Ascending aorta (tissue), 2 donors: Measurements from ENCODE around the gene CARMIL1. TPM values are rescaled to one million over a fixed set of nuclear protein-coding genes. Genes with fewer than 3 reads are reported as not detected.
"Not testable (repeated sequence)": the region's sequence is repeated elsewhere in the genome, so short reads cannot be mapped to it uniquely, and the experiment has no call there.

Experiments
- DNase-seq, 2 donors: peaks; one replicate each; pipeline ENCODE4 v3.0.0-alpha.2; 2019; ENCODE audit warnings: low spot score in 2 of 2
- H3K27ac ChIP-seq, 2 donors: fragments of 200-600 bp; sonication (generic); one replicate each; pipeline ENCODE4 v1.5.1; 2016 to 2017; ENCODE audit warnings: mild to moderate bottlenecking in 1 of 2
- H3K27me3 ChIP-seq: fragments of 200-600 bp; sonication (generic); one replicate; pipeline ENCODE4 v1.5.1; 2017
- H3K36me3 ChIP-seq, 2 donors: fragments of 200-600 bp; sonication (generic); one replicate each; pipeline ENCODE4 v1.5.1; 2016
- H3K4me1 ChIP-seq, 2 donors: fragments of 200-600 bp; sonication (generic); one replicate each; pipeline ENCODE4 v1.5.1; 2016 to 2017; ENCODE audit warnings: mild to moderate bottlenecking in 1 of 2
- H3K4me3 ChIP-seq, 2 donors: fragments of 200-600 bp; sonication (generic); one replicate each; pipeline ENCODE4 v1.5.1; 2016 to 2017; ENCODE audit warnings: mild to moderate bottlenecking in 1 of 2
- H3K9me3 ChIP-seq, 2 donors: fragments of 200-600 bp; sonication (generic); one replicate each; pipeline ENCODE4 v1.5.1; 2016
- CTCF ChIP-seq, 3 experiments: fragments of 200-600 bp in 2 of 3; fragments of 450-650 bp in 1 of 3; sonication (generic) in 2 of 3; IDR thresholded peaks; one replicate each; pipeline ENCODE4 v1.5.1; 2016 to 2019; ENCODE audit warnings: antibody characterized with exemption in 3 of 3, mild to moderate bottlenecking in 1 of 3, moderate library complexity in 1 of 3
- intact Hi-C: fragments of 100-400 bp; cut with DNase I; formaldehyde crosslinking; loops from one replicate; pipeline ENCODE4 v1.15.1; 2023
- total RNA-seq: library from RNA; depleted of rRNA; stranded (reverse); fragments of >200 nt; gene quantifications from one replicate; pipeline ENCODE4 v1.1.0, GENCODE V29; 2016

Gene CARMIL1
- total RNA-seq, 1 donor from 2014 or later, result 16.1 TPM

GRCh38 chr6:25295651-25296050, 16.5 kb downstream of the CARMIL1 start:
- H3K36me3 ChIP-seq, result no peaks in the 10 kb centered on the region
- intact Hi-C loops, result loop anchor here (5.0 kb wide), 1 partner anchor 62 kb away; no protein-coding TSS in a partner anchor
- no peaks in the 10 kb centered on the region for H3K27me3 ChIP-seq
- no peak for TF ChIP-seq CTCF (IDR thresholded peaks at IDR 0.05)
- DNase-seq, result no peak
- no peak overlapping the region for H3K4me3 ChIP-seq
- no peaks in the 10 kb centered on the region for H3K9me3 ChIP-seq
- peak overlapping the region; percentile 89 to 93 for H3K27ac ChIP-seq
- peaks cover 23 to 71% of the 10 kb centered on the region in 2 donors for H3K4me1 ChIP-seq

- DNase-seq, result no peak
- H3K27ac ChIP-seq, result peak overlapping the region; percentile 89 to 93
- no peaks in the 10 kb centered on the region for H3K9me3 ChIP-seq
- peaks cover 21 to 73% of the 10 kb centered on the region in 2 donors for H3K4me1 ChIP-seq
- intact Hi-C loops, result loop anchor here (5.0 kb wide), 1 partner anchor 61 kb away; no protein-coding TSS in a partner anchor
- no peak overlapping the region for H3K4me3 ChIP-seq
- no peak for TF ChIP-seq CTCF (IDR thresholded peaks at IDR 0.05)
- H3K27me3 ChIP-seq, result no peaks in the 10 kb centered on the region
- H3K36me3 ChIP-seq, result no peaks in the 10 kb centered on the region
Observed at GRCh38 chr6:25296217-25296905, 17.2 kb downstream of the CARMIL1 start.

GRCh38 chr6:25297039-25297441, 17.9 kb downstream of the CARMIL1 start:
- peak overlapping the region; percentile 89 to 93 for H3K27ac ChIP-seq
- TF ChIP-seq CTCF (IDR thresholded peaks at IDR 0.05), result no peak
- peak overlapping the region in 1 of 2 donors; percentile 20 for H3K4me3 ChIP-seq
- peak in 1 of 2 donors; percentile 81 for DNase-seq
- H3K9me3 ChIP-seq, result no peaks in the 10 kb centered on the region
- no peaks in the 10 kb centered on the region for H3K27me3 ChIP-seq
- intact Hi-C loops, result loop anchor here (5.0 kb wide), 1 partner anchor 60 kb away; no protein-coding TSS in a partner anchor
- peaks cover 26 to 74% of the 10 kb centered on the region in 2 donors for H3K4me1 ChIP-seq
- no peaks in the 10 kb centered on the region for H3K36me3 ChIP-seq

- Histone ChIP-seq H3K27me3 (no peaks in the 10 kb centered on the region), H3K9me3 (no peaks in the 10 kb centered on the region), H3K4me3 (peak overlapping the region in 1 of 2 donors; percentile 17), H3K27ac (peak overlapping the region; percentile 89 to 93), H3K36me3 (no peaks in the 10 kb centered on the region), H3K4me1 (peaks cover 33 to 82% of the 10 kb centered on the region in 2 donors)
- intact Hi-C loops, result loop anchor here (5.0 kb wide), 1 partner anchor 59 kb away; no protein-coding TSS in a partner anchor
- TF ChIP-seq CTCF (IDR thresholded peaks at IDR 0.05), result no peak
- DNase-seq, result no peak
Observed at GRCh38 chr6:25297823-25298522, 18.8 kb downstream of the CARMIL1 start.

- Histone ChIP-seq H3K4me3 (peak overlapping the region in 1 of 2 donors; percentile 17), H3K27ac (peak overlapping the region; percentile 89 to 93), H3K4me1 (peaks cover 33 to 82% of the 10 kb centered on the region in 2 donors)
- DNase-seq, H3K9me3 ChIP-seq, H3K27me3 ChIP-seq, H3K36me3 ChIP-seq: not testable (repeated sequence)
- intact Hi-C loops, result loop anchor here (5.0 kb wide), 1 partner anchor 59 kb away; no protein-coding TSS in a partner anchor
Observed at GRCh38 chr6:25298523-25298865, 19.3 kb downstream of the CARMIL1 start.

GRCh38 chr6:25301362-25301761, 22.2 kb downstream of the CARMIL1 start:
- Histone ChIP-seq H3K27me3 (no peaks in the 10 kb centered on the region), H3K27ac (peak overlapping the region; percentile 73 to 93), H3K36me3 (no peaks in the 10 kb centered on the region), H3K4me3 (no peak overlapping the region), H3K4me1 (peaks cover 26 to 77% of the 10 kb centered on the region in 2 donors), H3K9me3 (no peaks in the 10 kb centered on the region)
- no peak for TF ChIP-seq CTCF (IDR thresholded peaks at IDR 0.05)
- DNase-seq, result no peak
- intact Hi-C loops, result no loop called here
